Osteoblast (primary cell): ENCODE data around the gene RBM15B. TPM values are rescaled to one million over a fixed set of nuclear protein-coding genes. Genes with fewer than 3 reads are reported as not detected.
A peak's percentile ranks its signal among the peaks of the same experiment; 100 is the strongest.

ENCODE experiments used
- DNase-seq: peaks from one replicate; pipeline ENCODE4 v3.0.0; 2011; ENCODE audit warnings: low spot score, mixed read lengths; ENCODE audit not compliant: insufficient read length; ENCODE audit errors: missing footprints
- H2AFZ ChIP-seq: 2 replicates; pipeline ENCODE4 v1.6.0; 2011; ENCODE audit warnings: mild to moderate bottlenecking, low read length
- H3K27ac ChIP-seq: 2 replicates; pipeline ENCODE4 v1.5.1; 2011; ENCODE audit warnings: mild to moderate bottlenecking, low read depth, low read length, moderate library complexity
- H3K27me3 ChIP-seq: 2 replicates; pipeline ENCODE4 v1.6.0; 2012; ENCODE audit warnings: mild to moderate bottlenecking, control low read depth, inconsistent platforms, low read length, moderate library complexity; ENCODE audit not compliant: insufficient read depth
- H3K36me3 ChIP-seq: 2 replicates; pipeline ENCODE4 v1.5.1; 2011; ENCODE audit warnings: mild to moderate bottlenecking, low read length, control low read depth, moderate library complexity; ENCODE audit not compliant: insufficient read depth
- H3K4me1 ChIP-seq: 2 replicates; pipeline ENCODE4 v1.5.1; 2011; ENCODE audit warnings: mild to moderate bottlenecking, low read length, control low read depth, moderate library complexity; ENCODE audit not compliant: insufficient read depth
- H3K4me2 ChIP-seq: 2 replicates; pipeline ENCODE4 v1.6.0; 2011; ENCODE audit warnings: mild to moderate bottlenecking, low read length; ENCODE audit not compliant: insufficient read depth
- H3K4me3 ChIP-seq: fragments of 200-600 bp; sonication (generic); 3 replicates; pipeline ENCODE4 v1.5.1; 2012; ENCODE audit warnings: mild to moderate bottlenecking, low read length, inconsistent platforms; ENCODE audit not compliant: insufficient read depth
- H3K79me2 ChIP-seq: 2 replicates; pipeline ENCODE4 v1.6.0; 2012; ENCODE audit warnings: mild to moderate bottlenecking, low read length, control low read depth, inconsistent platforms; ENCODE audit not compliant: insufficient read depth
- H3K9me3 ChIP-seq: 2 replicates; pipeline ENCODE4 v1.5.1; 2011; ENCODE audit warnings: low read depth, low read length, control low read depth
- H4K20me1 ChIP-seq: 2 replicates; pipeline ENCODE4 v1.6.0; 2012; ENCODE audit warnings: mild to moderate bottlenecking, low read length, control low read depth; ENCODE audit not compliant: insufficient read depth
- total RNA-seq: library from RNA; depleted of rRNA; stranded (reverse); fragments of >200 nt; gene quantifications from 2 replicates; pipeline ENCODE4 v1.2.3, GENCODE V29; 2012
- TF ChIP-seq, protein P1 (sequence below): IDR thresholded peaks from 2 replicates; pipeline ENCODE4 v1.5.1; 2011; ENCODE audit warnings: mild to moderate bottlenecking, low read depth, low read length, moderate library complexity; ENCODE audit errors: extremely low read depth

The RBM15B gene
- total RNA-seq, 1 donor: 48.9 TPM

DNA sequence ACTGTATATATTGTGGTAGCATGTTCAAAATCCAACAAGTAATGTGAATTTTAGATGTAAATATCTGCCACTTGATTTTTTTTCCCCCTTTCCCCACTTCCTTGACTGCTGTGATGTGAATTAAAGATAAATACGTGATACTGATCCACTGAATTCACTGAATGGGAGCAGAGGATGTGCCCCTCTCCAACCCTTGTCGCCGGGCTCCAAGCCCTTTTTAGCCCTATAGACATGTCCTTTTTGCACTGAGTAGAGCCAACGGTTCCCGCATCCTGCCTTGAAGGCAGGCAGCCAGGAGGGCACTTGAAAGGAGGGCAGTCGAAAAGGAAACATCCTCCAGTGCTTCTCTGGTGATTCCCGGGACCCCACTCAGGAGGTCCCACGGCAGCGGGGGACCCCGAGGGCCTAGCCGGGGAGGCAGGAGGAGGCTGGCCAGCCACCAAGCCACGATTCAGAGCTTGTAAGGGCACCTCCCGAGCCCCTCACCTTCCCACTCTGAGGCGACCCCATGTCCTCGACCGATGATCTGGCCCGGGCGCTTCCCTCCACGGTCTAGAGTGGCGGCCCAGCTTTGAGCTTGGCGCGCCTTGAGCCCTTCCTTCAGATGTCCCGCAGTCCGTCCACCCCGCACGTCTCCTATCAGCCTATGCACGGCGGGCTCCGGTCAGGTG, 6.9 kb upstream of the RBM15B start:
- TF ChIP-seq, protein P1, sequence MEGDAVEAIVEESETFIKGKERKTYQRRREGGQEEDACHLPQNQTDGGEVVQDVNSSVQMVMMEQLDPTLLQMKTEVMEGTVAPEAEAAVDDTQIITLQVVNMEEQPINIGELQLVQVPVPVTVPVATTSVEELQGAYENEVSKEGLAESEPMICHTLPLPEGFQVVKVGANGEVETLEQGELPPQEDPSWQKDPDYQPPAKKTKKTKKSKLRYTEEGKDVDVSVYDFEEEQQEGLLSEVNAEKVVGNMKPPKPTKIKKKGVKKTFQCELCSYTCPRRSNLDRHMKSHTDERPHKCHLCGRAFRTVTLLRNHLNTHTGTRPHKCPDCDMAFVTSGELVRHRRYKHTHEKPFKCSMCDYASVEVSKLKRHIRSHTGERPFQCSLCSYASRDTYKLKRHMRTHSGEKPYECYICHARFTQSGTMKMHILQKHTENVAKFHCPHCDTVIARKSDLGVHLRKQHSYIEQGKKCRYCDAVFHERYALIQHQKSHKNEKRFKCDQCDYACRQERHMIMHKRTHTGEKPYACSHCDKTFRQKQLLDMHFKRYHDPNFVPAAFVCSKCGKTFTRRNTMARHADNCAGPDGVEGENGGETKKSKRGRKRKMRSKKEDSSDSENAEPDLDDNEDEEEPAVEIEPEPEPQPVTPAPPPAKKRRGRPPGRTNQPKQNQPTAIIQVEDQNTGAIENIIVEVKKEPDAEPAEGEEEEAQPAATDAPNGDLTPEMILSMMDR: no peak
- H3K79me2 ChIP-seq: peaks cover 48% of the 10 kb centered on the region

DNA sequence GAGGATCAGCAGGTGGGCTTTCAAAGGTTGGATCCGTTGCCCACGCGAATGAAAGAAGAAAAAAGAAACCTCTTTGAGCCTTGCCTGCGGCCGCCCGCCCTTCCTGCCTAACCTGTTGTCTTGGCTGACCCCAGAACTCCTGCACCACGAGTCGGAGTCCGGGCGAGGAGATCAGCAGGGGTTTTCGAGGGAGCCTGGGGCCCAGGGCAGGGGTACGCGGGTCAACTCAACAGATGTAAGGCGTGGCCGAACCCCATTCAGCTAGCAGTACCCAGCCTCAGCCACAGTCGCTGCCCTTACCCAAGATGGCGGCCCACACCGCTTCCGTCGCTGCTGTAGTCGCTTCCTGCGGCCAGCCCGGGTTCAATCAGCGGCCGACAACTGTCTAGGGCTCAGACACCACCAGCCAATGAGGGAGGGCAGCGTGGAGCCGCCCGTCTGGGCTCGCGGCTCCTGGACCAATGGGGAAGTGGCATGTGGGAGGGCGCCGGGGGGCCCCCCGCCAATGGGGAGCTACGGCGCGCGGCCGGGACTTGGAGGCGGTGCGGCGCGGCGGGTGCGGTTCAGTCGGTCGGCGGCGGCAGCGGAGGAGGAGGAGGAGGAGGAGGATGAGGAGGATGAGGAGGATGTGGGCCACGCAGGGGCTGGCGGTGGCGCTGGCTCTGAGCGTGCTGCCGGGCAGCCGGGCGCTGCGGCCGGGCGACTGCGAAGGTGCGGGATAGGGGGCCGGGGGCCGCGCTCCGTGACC, 6.2 kb upstream of the RBM15B start, which contains the start of gene MANF:
MANF (plus strand) TSS at position 566 of the 748 bp plus-strand sequence; CDS start at position 618, 52 bp downstream.
- Histone ChIP-seq H3K27ac (peak within 1 kb of the TSS; percentile 88), H3K9me3 (no peaks in the 10 kb centered on the region), H3K27me3 (no peaks in the 10 kb centered on the region), H3K36me3 (peaks cover 33% of the 10 kb centered on the region), H3K4me2 (peak within 1 kb of the TSS; percentile 98), H4K20me1 (peaks cover 31% of the 10 kb centered on the region), H3K79me2 (peaks cover 48% of the 10 kb centered on the region), H3K4me1 (peaks cover 28% of the 10 kb centered on the region), H3K4me3 (peak within 1 kb of the TSS; percentile 97), H2AFZ (peak within 1 kb of the TSS; percentile 98)
- TF ChIP-seq, protein P1: no peak
- DNase-seq: peak; percentile 100

More for the DNA sequence above, 6.9 kb upstream of the RBM15B start:
- Histone ChIP-seq H3K27me3 (no peaks in the 10 kb centered on the region), H4K20me1 (peaks cover 26% of the 10 kb centered on the region), H3K36me3 (peaks cover 26% of the 10 kb centered on the region), H3K27ac (peak overlapping the region; percentile 88), H3K4me2 (peak overlapping the region; percentile 92), H3K4me1 (peaks cover 28% of the 10 kb centered on the region), H3K9me3 (no peaks in the 10 kb centered on the region), H2AFZ (peak overlapping the region; percentile 98), H3K4me3 (peak overlapping the region; percentile 97)
- peak; percentile 94 for DNase-seq

DNA sequence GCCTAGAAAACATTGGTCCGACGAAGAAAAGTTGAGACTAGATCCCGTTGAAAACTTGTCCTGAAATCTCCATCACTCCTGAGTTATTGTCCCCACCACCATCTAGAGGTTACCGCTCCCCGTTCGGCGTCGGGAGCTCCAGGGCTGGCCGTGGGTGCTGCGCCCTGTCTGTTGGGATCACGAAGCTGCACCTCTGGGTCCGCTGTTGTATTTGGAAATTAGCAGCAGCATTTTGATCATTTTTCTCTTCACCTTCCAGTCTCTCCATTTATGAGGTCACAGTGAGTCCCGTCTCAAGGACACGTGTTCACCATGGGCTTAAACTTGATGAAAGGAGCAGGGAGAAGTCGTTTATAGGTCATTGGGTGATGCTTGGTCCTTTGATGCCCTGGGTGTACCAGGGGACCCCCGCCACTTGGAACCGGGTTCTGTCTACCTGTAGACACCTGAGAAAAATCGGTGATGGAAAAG, 5.4 kb upstream of the RBM15B start:
- DNase-seq: peak; percentile 83
- Histone ChIP-seq H3K36me3 (peaks cover 38% of the 10 kb centered on the region), H3K4me1 (peaks cover 35% of the 10 kb centered on the region), H3K4me2 (peak overlapping the region; percentile 98), H2AFZ (peak overlapping the region; percentile 43), H3K4me3 (peak overlapping the region; percentile 97), H3K27me3 (no peaks in the 10 kb centered on the region), H4K20me1 (peaks cover 37% of the 10 kb centered on the region), H3K27ac (peak overlapping the region; percentile 67), H3K9me3 (no peaks in the 10 kb centered on the region), H3K79me2 (peaks cover 50% of the 10 kb centered on the region)
- TF ChIP-seq, protein P1: no peak
